Left lung (tissue), 10 donors: ENCODE measurements around the gene KRT39. TPM values are rescaled to one million over a fixed set of nuclear protein-coding genes. Genes with fewer than 3 reads are reported as not detected.
A peak's percentile ranks its signal among the peaks of the same experiment; 100 is the strongest.
"Not testable (repeated sequence)": the region's sequence is repeated elsewhere in the genome, so short reads cannot be mapped to it uniquely, and the experiment has no call there.

Experiments
- ATAC-seq: fragments of 200-7000 bp; cut with Tn5 transposase; one replicate; pipeline ENCODE4 v1.9.1; 2020; ENCODE audit warnings: moderate library complexity
- DNase-seq, 4 donors: peaks; one replicate each; pipeline ENCODE4 v3.0.0-alpha.2; 2013 to 2020
- H3K27ac ChIP-seq, 2 donors: fragments of 200-600 bp; sonication (generic) in 1 of 2; one replicate each; pipeline versions ENCODE4 v1.5.0 to v1.8.0; 2020 to 2021
- H3K27me3 ChIP-seq, 2 donors: fragments of 200-600 bp; sonication (generic) in 1 of 2; one replicate each; pipeline versions ENCODE4 v1.5.0 to v1.8.0; 2020 to 2021
- H3K36me3 ChIP-seq, 2 donors: fragments of 200-600 bp; sonication (generic) in 1 of 2; one replicate each; pipeline versions ENCODE4 v1.5.0 to v1.8.0; 2020 to 2021
- H3K4me1 ChIP-seq, 2 donors: fragments of 200-600 bp; one replicate each; pipeline ENCODE4 v1.8.0; 2021
- H3K4me3 ChIP-seq, 2 donors: fragments of 200-600 bp; sonication (generic) in 1 of 2; one replicate each; pipeline versions ENCODE4 v1.5.0 to v1.8.0; 2020 to 2021; ENCODE audit warnings: mild to moderate bottlenecking in 1 of 2
- H3K9me3 ChIP-seq, 2 donors: fragments of 200-600 bp; sonication (generic) in 1 of 2; one replicate each; pipeline versions ENCODE4 v1.5.0 to v1.8.0; 2020 to 2021
- intact Hi-C, 2 donors: fragments of 100-400 bp; cut with DNase I; formaldehyde crosslinking; loops; one replicate each; pipeline versions ENCODE4 v1.11.2 to v1.14.2; 2022
- polyA plus RNA-seq, 6 donors: library from polyadenylated mRNA; unstranded; fragments of 120-200 nt; gene quantifications; one replicate each; pipeline ENCODE4 v1.2.1, GENCODE V29; 2013; ENCODE audit not compliant: insufficient read length in 6 of 6
- total RNA-seq, 2 donors: library from RNA; stranded (reverse); fragmentation: NEBNext Ultra II Directional; extraction: Animal tissue kit (Norgen Biotek cat#: 25700); gene quantifications; one replicate each; pipeline ENCODE4 v1.2.1, GENCODE V29; 2021
- TF ChIP-seq, protein P1 (sequence below), 2 donors: fragments of 200-600 bp; sonication (generic) in 1 of 2; IDR thresholded peaks; one replicate each; pipeline versions ENCODE4 v1.5.0 to v1.8.0; 2021; ENCODE audit warnings: antibody characterized with exemption in 2 of 2
- donor health status: DM: no; HTN: yes; CAD: no.
- donor health status: DM: no; HTN: no; CAD: no.

Gene KRT39
- total and polyA plus RNA-seq, 8 donors: 0.41 TPM; not detected in 7

DNA sequence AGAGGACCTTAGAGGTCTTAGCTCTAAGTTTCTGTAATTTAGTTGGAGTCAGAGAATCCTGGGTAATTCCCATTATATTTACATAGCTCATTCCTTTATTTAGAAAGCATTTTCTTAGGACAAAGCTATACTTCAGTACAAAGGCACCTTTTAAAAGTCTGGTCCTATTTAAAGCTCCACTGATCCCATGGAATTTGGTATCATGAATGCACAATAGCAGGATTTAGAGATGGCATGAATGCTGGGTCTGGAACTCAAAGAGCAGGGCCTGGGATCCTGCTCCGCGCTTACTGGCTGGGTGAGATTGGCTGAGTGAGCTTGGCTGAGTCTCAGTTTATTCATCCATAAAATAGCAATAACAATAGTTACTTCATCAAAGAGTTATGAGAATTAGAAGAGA lies 34.1 kb downstream of the KRT39 start:
- no peaks in the 10 kb centered on the region for H3K4me1 ChIP-seq
- intact Hi-C loops: no loop called here
- TF ChIP-seq, protein P1, sequence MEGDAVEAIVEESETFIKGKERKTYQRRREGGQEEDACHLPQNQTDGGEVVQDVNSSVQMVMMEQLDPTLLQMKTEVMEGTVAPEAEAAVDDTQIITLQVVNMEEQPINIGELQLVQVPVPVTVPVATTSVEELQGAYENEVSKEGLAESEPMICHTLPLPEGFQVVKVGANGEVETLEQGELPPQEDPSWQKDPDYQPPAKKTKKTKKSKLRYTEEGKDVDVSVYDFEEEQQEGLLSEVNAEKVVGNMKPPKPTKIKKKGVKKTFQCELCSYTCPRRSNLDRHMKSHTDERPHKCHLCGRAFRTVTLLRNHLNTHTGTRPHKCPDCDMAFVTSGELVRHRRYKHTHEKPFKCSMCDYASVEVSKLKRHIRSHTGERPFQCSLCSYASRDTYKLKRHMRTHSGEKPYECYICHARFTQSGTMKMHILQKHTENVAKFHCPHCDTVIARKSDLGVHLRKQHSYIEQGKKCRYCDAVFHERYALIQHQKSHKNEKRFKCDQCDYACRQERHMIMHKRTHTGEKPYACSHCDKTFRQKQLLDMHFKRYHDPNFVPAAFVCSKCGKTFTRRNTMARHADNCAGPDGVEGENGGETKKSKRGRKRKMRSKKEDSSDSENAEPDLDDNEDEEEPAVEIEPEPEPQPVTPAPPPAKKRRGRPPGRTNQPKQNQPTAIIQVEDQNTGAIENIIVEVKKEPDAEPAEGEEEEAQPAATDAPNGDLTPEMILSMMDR (IDR thresholded peaks at IDR 0.05): no peak
- no peak overlapping the region for H3K4me3 ChIP-seq
- H3K27me3 ChIP-seq: no peaks in the 10 kb centered on the region
- H3K27ac ChIP-seq: no peak overlapping the region
- DNase-seq (no peak), ATAC-seq (no peak)
- peaks cover 0 to 5% of the 10 kb centered on the region in 2 donors for H3K36me3 ChIP-seq
- H3K9me3 ChIP-seq: no peaks in the 10 kb centered on the region

DNA sequence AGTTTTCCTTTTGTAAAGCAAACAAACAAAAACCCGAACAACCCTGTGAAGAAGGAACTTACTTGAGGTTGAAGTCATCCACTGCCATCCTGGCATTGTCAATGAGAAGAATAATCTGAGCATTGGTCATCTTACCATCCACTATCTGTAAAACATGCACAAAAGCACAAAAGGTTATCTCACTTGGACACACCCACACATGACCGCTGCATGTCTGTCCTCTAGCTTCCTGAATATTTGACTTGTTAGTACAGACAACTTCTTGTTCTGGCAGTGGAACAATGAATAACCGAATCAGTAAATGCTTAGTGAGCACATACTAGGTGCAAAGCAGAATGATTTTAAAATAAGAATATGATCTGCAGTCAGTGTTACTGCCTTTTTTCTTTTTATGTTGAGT lies 35.4 kb downstream of the KRT39 start:
- H3K27ac ChIP-seq: no peak overlapping the region
- H3K4me1 ChIP-seq: no peaks in the 10 kb centered on the region
- intact Hi-C loops: no loop called here
- peaks cover 0 to 2% of the 10 kb centered on the region in 2 donors for H3K27me3 ChIP-seq
- H3K4me3 ChIP-seq: no peak overlapping the region
- no peak for DNase-seq
- H3K9me3 ChIP-seq: no peaks in the 10 kb centered on the region
- ATAC-seq: no peak
- H3K36me3 ChIP-seq: peaks cover 0 to 5% of the 10 kb centered on the region in 2 donors
- TF ChIP-seq, protein P1 (IDR thresholded peaks at IDR 0.05): no peak

- no peaks in the 10 kb centered on the region for H3K9me3 ChIP-seq
- ATAC-seq: no peak
- H3K27me3 ChIP-seq: peaks cover 0 to 18% of the 10 kb centered on the region in 2 donors
- TF ChIP-seq, protein P1 (IDR thresholded peaks at IDR 0.05): no peak
- peaks cover 0 to 10% of the 10 kb centered on the region in 2 donors for H3K36me3 ChIP-seq
- no peak overlapping the region for H3K4me3 ChIP-seq
- H3K4me1 ChIP-seq: no peaks in the 10 kb centered on the region
- no peak overlapping the region for H3K27ac ChIP-seq
- intact Hi-C loops: no loop called here
- DNase-seq: no peak
These were observed 40.4 kb downstream of the KRT39 start for GRCh38 chr17:40926341-40926740.

DNA sequence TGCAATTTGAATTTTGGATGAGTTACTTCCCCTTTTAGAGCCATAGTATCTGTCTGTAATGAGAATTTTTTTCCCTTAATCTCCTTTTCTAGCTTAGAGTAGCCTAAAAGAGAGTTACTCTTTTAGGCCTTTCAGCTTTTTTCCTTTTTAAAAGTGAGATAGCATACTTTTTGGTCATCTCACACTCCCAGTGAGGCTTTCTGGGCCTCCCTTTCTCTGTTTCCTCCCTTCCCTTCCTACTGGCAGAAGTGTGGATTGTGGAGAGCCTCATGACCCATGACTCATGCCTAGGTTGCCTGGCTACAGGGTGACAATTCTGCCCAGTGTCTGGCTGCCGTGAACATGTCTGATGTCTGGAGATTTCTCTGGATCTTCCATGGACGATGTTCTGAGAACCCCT lies 44.5 kb downstream of the KRT39 start:
- TF ChIP-seq, protein P1 (IDR thresholded peaks at IDR 0.05): no peak
- ATAC-seq (peak; percentile 98), DNase-seq (peak in 1 of 4 donors; percentile 80)
- H3K4me1 ChIP-seq: no peaks in the 10 kb centered on the region
- no peak overlapping the region for H3K4me3 ChIP-seq
- no peaks in the 10 kb centered on the region for H3K9me3 ChIP-seq
- intact Hi-C loops: no loop called here
- H3K27me3 ChIP-seq: peaks cover 0 to 18% of the 10 kb centered on the region in 2 donors
- H3K27ac ChIP-seq: peak overlapping the region; percentile 24 to 77
- peaks cover 0 to 5% of the 10 kb centered on the region in 2 donors for H3K36me3 ChIP-seq

DNA sequence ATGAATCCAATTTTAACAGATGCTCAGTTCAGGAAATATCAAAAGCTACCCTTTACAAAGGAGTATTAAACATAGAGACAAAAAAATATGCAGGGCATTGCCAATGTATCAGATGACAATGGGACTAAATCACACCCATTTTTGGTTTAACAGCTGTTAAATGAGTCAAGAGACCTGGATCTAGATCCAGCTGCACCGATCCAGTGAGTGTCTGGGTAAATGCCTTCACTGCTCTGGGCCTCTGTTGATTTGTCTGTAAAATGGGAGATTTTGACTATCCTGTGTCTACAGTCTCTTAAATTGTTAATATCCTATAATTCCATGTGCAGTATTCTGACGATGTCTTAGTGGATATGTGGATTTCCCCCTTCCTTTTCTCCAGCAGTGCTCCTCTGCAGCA lies 45.7 kb downstream of the KRT39 start:
- H3K27ac ChIP-seq: no peak overlapping the region
- TF ChIP-seq, protein P1 (IDR thresholded peaks at IDR 0.05): no peak
- ATAC-seq: no peak
- DNase-seq: no peak
- peaks cover 0 to 13% of the 10 kb centered on the region in 2 donors for H3K27me3 ChIP-seq
- no peak overlapping the region for H3K4me3 ChIP-seq
- peaks cover 0 to 3% of the 10 kb centered on the region in 2 donors for H3K4me1 ChIP-seq
- no peaks in the 10 kb centered on the region for H3K9me3 ChIP-seq
- intact Hi-C loops: no loop called here
- H3K36me3 ChIP-seq: peaks cover 0 to 5% of the 10 kb centered on the region in 2 donors

DNA sequence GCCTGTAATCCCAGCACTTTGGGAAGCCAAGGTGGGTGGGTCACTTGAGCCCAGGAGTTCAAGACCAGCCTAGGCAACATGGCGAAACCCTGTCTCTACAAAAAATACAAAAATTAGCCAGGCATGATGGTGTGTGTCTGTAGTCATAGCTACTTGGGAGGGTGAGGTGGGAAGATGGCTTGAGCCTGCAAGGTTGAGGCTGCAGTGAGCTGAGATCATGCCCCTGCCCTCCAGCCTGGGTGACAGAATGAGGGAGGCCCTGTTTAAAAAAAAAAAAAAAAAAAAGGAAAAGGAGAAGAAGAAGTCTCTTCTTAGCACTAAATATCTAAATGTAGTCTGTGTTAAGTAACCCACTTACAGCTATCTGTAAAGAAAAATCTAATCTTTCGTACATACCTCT lies 49.6 kb downstream of the KRT39 start:
- H3K4me3 ChIP-seq, H3K9me3 ChIP-seq, DNase-seq, H3K27me3 ChIP-seq, intact Hi-C loops, H3K27ac ChIP-seq, H3K36me3 ChIP-seq, ATAC-seq: not testable (repeated sequence)
- H3K4me1 ChIP-seq: peaks cover 0 to 31% of the 10 kb centered on the region in 2 donors
